Keratinocyte (primary cell): ENCODE data around the gene GRM5.

Source experiments
- CTCF ChIP-seq, 3 experiments: IDR thresholded peaks in 1 of 3; conservative IDR thresholded peaks in 1 of 3; optimal IDR thresholded peaks in 1 of 3; 2 replicates in 2 of 3; 3 replicates in 1 of 3; pipeline versions ENCODE3 to v1.5.1; 2011; ENCODE audit warnings: low read length in 3 of 3, mild to moderate bottlenecking in 3 of 3, moderate library complexity in 2 of 3, control low read depth in 1 of 3, inconsistent platforms in 1 of 3; ENCODE audit not compliant: insufficient read depth in 2 of 3; ENCODE audit errors: extremely low read depth in 1 of 3
- EZH2 ChIP-seq: IDR thresholded peaks from one replicate; pipeline ENCODE4 v1.6.1; 2012; ENCODE audit warnings: inconsistent platforms, mild to moderate bottlenecking, low read length, moderate library complexity

- TF ChIP-seq CTCF (optimal IDR thresholded peaks at IDR 0.05 in 1 of 3, IDR thresholded peaks at IDR 0.05 in 1 of 3, conservative IDR thresholded peaks at IDR 0.05 in 1 of 3; ENCODE audit: extremely low read depth in 1 of 3, insufficient read depth in 2 of 3, low read length in 3 of 3) (no peak), EZH2 (no peak)
Measured at GRCh38 chr11:88809126-88809525, 256.7 kb downstream of the GRM5 start.
